Measurements from ENCODE around the gene RFWD3.
"Not testable (repeated sequence)": the region's sequence is repeated elsewhere in the genome, so short reads cannot be mapped to it uniquely, and the experiment has no call there.

RFWD3 gene

GRCh38 chr16:74666010-74666421 lies 661 bp downstream of the RFWD3 start:
- no peak for DNase-seq

- DNase-seq, result no peak
Observed at GRCh38 chr16:74661064-74661463, 5.6 kb downstream of the RFWD3 start.

GRCh38 chr16:74660383-74660782 lies 6.3 kb downstream of the RFWD3 start:
- DNase-seq, result no peak

GRCh38 chr16:74659041-74659440 lies 7.6 kb downstream of the RFWD3 start:
- DNase-seq, result no peak

- no peak for DNase-seq
Observed at GRCh38 chr16:74657870-74658642, 8.6 kb downstream of the RFWD3 start.

- no peak for DNase-seq
Observed at GRCh38 chr16:74654536-74655050, 12.1 kb downstream of the RFWD3 start.

- not testable (repeated sequence) for DNase-seq
Observed at GRCh38 chr16:74652883-74653282, 13.8 kb downstream of the RFWD3 start.

GRCh38 chr16:74652249-74652648 lies 14.4 kb downstream of the RFWD3 start:
- no peak for DNase-seq

GRCh38 chr16:74651841-74652240 lies 14.8 kb downstream of the RFWD3 start:
- no peak for DNase-seq

- DNase-seq, result no peak
Observed at GRCh38 chr16:74650966-74651567, 15.6 kb downstream of the RFWD3 start.

- no peak for DNase-seq
Observed at GRCh38 chr16:74649839-74650504, 16.7 kb downstream of the RFWD3 start.

GRCh38 chr16:74641969-74642368 lies 24.7 kb downstream of the RFWD3 start:
- no peak for DNase-seq

GRCh38 chr16:74637742-74638453 lies 28.8 kb downstream of the RFWD3 start:
- no peak for DNase-seq

GRCh38 chr16:74635303-74635702 lies 31.4 kb downstream of the RFWD3 start:
- no peak for DNase-seq

GRCh38 chr16:74633686-74634085 lies 33.0 kb downstream of the RFWD3 start:
- DNase-seq, result peak; percentile 33

GRCh38 chr16:74627506-74628220 lies 39.0 kb downstream of the RFWD3 start:
- no peak for DNase-seq

GRCh38 chr16:74626741-74627416 lies 39.8 kb downstream of the RFWD3 start:
- no peak for DNase-seq

GRCh38 chr16:74625500-74626350 lies 41.0 kb downstream of the RFWD3 start:
- no peak for DNase-seq

GRCh38 chr16:74623839-74624235 lies 42.8 kb downstream of the RFWD3 start:
- no peak for DNase-seq

GRCh38 chr16:74623214-74623838 lies 43.4 kb downstream of the RFWD3 start:
- DNase-seq, result no peak

Data from NCI-H226 (cell line).